Osteocyte (in vitro differentiated cells): Measurements from ENCODE around the gene TOP1. TPM values are rescaled to one million over a fixed set of nuclear protein-coding genes. Genes with fewer than 3 reads are reported as not detected.
A peak's percentile ranks its signal among the peaks of the same experiment; 100 is the strongest.

Experiments
- DNase-seq: peaks from one replicate; pipeline ENCODE4 v3.0.0; 2021; ENCODE audit warnings: mixed read lengths; ENCODE audit not compliant: unreplicated experiment; ENCODE audit errors: extremely low spot score
- H3K27ac Mint-ChIP-seq: one replicate; pipeline ENCODE4 v1.8.0; 2021; ENCODE audit warnings: mild to moderate bottlenecking, mixed read lengths; ENCODE audit not compliant: unreplicated experiment
- H3K27me3 Mint-ChIP-seq: one replicate; pipeline ENCODE4 v1.8.0; 2021; ENCODE audit warnings: mixed read lengths; ENCODE audit not compliant: unreplicated experiment
- H3K36me3 Mint-ChIP-seq: one replicate; pipeline ENCODE4 v1.8.0; 2021; ENCODE audit warnings: mixed read lengths; ENCODE audit not compliant: unreplicated experiment
- H3K4me1 Mint-ChIP-seq: one replicate; pipeline ENCODE4 v1.8.0; 2021; ENCODE audit warnings: mixed read lengths; ENCODE audit not compliant: unreplicated experiment
- H3K4me3 Mint-ChIP-seq: one replicate; pipeline ENCODE4 v1.8.0; 2021; ENCODE audit warnings: mild to moderate bottlenecking, moderate library complexity, mixed read lengths; ENCODE audit not compliant: unreplicated experiment
- H3K9me3 Mint-ChIP-seq: one replicate; pipeline ENCODE4 v1.8.0; 2021; ENCODE audit warnings: mixed read lengths; ENCODE audit not compliant: unreplicated experiment
- long read RNA-seq: library from polyadenylated mRNA; unstranded; transcript quantifications from one replicate; pipeline ENCODE4 v2.0.0, GENCODE V29; 2021
- total RNA-seq: library from RNA; stranded (reverse); gene quantifications from 2 replicates; pipeline ENCODE4 v1.2.1, GENCODE V29; 2021
- TF ChIP-seq, protein P1 (sequence below): fragments of 200-600 bp; sonication (generic); IDR thresholded peaks from 2 replicates; pipeline ENCODE4 v1.5.0; 2021; ENCODE audit warnings: antibody characterized with exemption, mild to moderate bottlenecking, moderate library complexity

Gene TOP1
- total RNA-seq: 50.2 and 51.1 TPM in 2 replicates
- long read RNA-seq, partial matches to known transcripts: 14 of 21 reads
- long read RNA-seq, other reads (novel, unspliced or antisense): 4 of 21 reads

DNA sequence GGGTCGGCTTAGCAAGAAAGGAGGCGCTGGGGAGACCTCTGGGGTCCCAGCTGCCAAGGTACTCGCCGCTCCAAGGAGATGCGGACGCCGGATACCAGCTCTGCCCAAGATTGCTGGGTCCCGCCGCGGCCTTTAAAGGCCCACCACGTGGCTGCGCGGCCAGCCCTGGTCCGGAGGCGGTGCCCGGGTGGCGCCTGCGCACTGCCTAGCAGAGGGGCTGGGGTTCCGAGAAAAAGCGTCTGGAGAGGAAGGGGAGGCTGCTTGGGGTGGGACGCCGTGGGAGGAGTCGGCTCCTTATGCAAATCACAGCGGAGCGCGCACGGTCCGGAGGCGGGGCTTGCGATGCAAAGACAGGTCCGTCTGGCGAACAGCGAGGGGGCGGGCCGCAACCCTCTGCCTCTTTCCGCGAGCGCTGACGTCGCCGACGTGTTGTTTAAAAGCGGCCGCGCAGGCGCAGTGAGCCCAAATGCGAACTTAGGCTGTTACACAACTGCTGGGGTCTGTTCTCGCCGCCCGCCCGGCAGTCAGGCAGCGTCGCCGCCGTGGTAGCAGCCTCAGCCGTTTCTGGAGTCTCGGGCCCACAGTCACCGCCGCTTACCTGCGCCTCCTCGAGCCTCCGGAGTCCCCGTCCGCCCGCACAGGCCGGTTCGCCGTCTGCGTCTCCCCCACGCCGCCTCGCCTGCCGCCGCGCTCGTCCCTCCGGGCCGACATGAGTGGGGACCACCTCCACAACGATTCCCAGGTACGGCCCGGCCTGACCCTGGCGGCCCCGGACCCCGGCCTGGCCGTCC is at the start of gene TOP1:
Gene TOP1, plus strand, starts transcription at position 464 of the 791 bp plus-strand sequence. Its CDS starts 246 bp downstream, at position 710.
- H3K9me3 Mint-ChIP-seq: no peaks in the 10 kb centered on the region
- peak within 1 kb of the TSS; percentile 84 for H3K4me3 Mint-ChIP-seq
- DNase-seq: peak; percentile 100
- peaks cover 5% of the 10 kb centered on the region for H3K36me3 Mint-ChIP-seq
- TF ChIP-seq, protein P1, sequence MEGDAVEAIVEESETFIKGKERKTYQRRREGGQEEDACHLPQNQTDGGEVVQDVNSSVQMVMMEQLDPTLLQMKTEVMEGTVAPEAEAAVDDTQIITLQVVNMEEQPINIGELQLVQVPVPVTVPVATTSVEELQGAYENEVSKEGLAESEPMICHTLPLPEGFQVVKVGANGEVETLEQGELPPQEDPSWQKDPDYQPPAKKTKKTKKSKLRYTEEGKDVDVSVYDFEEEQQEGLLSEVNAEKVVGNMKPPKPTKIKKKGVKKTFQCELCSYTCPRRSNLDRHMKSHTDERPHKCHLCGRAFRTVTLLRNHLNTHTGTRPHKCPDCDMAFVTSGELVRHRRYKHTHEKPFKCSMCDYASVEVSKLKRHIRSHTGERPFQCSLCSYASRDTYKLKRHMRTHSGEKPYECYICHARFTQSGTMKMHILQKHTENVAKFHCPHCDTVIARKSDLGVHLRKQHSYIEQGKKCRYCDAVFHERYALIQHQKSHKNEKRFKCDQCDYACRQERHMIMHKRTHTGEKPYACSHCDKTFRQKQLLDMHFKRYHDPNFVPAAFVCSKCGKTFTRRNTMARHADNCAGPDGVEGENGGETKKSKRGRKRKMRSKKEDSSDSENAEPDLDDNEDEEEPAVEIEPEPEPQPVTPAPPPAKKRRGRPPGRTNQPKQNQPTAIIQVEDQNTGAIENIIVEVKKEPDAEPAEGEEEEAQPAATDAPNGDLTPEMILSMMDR: no peak
- H3K27ac Mint-ChIP-seq: peak within 1 kb of the TSS; percentile 98
- H3K4me1 Mint-ChIP-seq: peaks cover 42% of the 10 kb centered on the region
- H3K27me3 Mint-ChIP-seq: no peaks in the 10 kb centered on the region

DNA sequence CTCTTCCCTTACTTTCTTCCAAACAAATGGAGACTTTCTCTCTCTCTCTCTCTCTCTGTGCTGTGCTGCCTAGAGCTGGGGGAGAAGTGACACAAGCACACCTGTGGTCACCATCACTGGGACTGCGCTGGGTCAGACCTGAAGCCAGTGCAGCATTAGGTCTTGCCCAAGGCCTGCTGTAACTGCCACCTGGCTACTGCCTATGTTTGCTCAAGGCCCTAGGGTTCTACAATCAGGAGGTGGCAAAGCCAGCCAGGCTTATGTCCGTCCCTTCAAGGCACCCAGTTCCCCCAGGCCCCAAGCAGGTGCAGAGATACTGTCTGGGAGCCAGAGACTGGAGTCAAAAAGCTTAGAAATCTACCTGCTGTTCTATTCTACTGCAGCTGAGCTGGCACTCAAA is 49.4 kb upstream of the TOP1 start:
- Mint-ChIP-seq H3K4me1 (peaks cover 2% of the 10 kb centered on the region), H3K9me3 (peaks cover 26% of the 10 kb centered on the region), H3K27ac (no peak overlapping the region), H3K36me3 (peaks cover 8% of the 10 kb centered on the region), H3K27me3 (peaks cover 35% of the 10 kb centered on the region), H3K4me3 (no peak overlapping the region)
- peak; percentile 48 for DNase-seq
- TF ChIP-seq, protein P1: no peak

DNA sequence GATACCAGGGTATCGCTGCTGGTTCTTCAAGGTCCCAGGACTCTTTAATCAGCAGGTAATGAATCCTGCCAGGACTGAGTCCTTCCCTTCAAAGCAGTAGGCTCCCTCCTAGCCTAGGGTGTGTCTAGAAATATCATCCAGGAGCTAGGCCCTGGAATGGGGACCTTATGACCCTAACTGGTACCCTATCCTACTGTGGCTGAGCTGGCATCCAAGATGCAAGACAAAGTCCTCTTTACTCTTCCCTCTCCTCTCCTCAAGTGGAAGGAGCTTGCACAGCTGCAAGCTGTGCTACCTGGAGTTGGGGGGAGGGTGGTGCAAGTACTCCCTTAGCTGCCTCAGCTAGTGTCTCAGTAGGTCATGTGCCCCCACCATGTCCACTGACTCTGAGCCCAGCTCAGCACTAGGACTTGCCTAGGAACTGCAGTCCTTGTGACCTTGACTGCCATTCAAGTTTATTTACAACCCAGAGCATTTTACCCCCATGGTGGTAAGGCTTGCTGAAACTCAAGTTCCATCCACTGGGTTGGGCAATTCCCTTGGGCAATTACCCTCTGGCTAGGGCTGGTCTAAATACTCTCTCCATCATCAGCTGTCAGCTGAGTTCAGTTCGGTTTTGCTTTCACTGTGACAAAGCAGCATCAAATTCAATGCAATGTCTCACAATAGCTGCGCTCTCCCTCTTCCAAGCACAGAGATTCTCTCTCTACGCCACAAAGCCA is 48.4 kb upstream of the TOP1 start:
- DNase-seq: peak; percentile 57
- no peak overlapping the region for H3K27ac Mint-ChIP-seq

DNA sequence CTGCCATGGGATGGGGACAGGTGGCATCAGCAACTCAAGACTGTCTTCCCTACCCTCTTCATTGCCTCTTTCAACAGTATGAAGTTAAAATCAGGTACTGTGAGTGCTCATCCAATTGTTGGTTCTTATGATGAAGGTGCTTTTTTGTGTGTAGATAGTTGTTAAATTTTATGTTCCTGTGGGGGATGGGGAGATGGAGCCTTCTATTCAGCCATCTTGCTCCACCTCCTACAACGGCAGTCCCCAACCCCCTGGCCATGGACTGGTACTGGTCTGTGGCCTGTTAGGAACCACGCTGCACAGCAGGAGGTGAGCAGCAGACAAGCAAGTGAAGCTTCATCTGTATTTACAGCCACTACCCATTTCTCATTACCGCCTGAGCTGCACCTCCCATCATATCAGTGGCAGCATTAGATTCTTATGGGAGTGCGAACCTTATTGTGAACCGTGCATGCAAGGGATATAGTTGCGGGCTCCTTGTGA is 47.8 kb upstream of the TOP1 start:
- DNase-seq: peak; percentile 59
- H3K4me3 Mint-ChIP-seq: no peak overlapping the region
- H3K27me3 Mint-ChIP-seq: peaks cover 21% of the 10 kb centered on the region
- H3K4me1 Mint-ChIP-seq: peaks cover 2% of the 10 kb centered on the region
- H3K36me3 Mint-ChIP-seq: peaks cover 8% of the 10 kb centered on the region
- peaks cover 26% of the 10 kb centered on the region for H3K9me3 Mint-ChIP-seq
- no peak overlapping the region for H3K27ac Mint-ChIP-seq
- TF ChIP-seq, protein P1: no peak

More for the DNA sequence above, 48.4 kb upstream of the TOP1 start:
- peaks cover 26% of the 10 kb centered on the region for H3K9me3 Mint-ChIP-seq
- peaks cover 2% of the 10 kb centered on the region for H3K4me1 Mint-ChIP-seq
- no peak overlapping the region for H3K4me3 Mint-ChIP-seq
- peaks cover 8% of the 10 kb centered on the region for H3K36me3 Mint-ChIP-seq
- peaks cover 27% of the 10 kb centered on the region for H3K27me3 Mint-ChIP-seq
- TF ChIP-seq, protein P1: no peak
